ENCODE results near the gene FOXC1.

Gene FOXC1

DNA sequence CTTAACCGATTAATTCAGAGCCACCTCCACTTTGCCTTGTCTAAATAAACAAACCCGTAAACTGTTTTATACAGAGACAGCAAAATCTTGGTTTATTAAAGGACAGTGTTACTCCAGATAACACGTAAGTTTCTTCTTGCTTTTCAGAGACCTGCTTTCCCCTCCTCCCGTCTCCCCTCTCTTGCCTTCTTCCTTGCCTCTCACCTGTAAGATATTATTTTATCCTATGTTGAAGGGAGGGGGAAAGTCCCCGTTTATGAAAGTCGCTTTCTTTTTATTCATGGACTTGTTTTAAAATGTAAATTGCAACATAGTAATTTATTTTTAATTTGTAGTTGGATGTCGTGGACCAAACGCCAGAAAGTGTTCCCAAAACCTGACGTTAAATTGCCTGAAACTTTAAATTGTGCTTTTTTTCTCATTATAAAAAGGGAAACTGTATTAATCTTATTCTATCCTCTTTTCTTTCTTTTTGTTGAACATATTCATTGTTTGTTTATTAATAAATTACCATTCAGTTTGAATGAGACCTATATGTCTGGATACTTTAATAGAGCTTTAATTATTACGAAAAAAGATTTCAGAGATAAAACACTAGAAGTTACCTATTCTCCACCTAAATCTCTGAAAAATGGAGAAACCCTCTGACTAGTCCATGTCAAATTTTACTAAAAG is 2.7 kb downstream of the FOXC1 start:
- no peak for DNase-seq (ENCODE audit: low spot score)
- H3K27ac ChIP-seq, result peak overlapping the region; percentile 85 to 100

DNA sequence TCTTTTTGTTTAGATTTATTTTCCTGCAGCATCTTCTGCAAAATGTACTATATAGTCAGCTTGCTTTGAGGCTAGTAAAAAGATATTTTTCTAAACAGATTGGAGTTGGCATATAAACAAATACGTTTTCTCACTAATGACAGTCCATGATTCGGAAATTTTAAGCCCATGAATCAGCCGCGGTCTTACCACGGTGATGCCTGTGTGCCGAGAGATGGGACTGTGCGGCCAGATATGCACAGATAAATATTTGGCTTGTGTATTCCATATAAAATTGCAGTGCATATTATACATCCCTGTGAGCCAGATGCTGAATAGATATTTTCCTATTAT is 3.2 kb downstream of the FOXC1 start:
- peak overlapping the region; percentile 97 for H3K4me3 ChIP-seq
- TF ChIP-seq, protein P1, sequence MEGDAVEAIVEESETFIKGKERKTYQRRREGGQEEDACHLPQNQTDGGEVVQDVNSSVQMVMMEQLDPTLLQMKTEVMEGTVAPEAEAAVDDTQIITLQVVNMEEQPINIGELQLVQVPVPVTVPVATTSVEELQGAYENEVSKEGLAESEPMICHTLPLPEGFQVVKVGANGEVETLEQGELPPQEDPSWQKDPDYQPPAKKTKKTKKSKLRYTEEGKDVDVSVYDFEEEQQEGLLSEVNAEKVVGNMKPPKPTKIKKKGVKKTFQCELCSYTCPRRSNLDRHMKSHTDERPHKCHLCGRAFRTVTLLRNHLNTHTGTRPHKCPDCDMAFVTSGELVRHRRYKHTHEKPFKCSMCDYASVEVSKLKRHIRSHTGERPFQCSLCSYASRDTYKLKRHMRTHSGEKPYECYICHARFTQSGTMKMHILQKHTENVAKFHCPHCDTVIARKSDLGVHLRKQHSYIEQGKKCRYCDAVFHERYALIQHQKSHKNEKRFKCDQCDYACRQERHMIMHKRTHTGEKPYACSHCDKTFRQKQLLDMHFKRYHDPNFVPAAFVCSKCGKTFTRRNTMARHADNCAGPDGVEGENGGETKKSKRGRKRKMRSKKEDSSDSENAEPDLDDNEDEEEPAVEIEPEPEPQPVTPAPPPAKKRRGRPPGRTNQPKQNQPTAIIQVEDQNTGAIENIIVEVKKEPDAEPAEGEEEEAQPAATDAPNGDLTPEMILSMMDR (IDR thresholded peaks at IDR 0.05), result no peak
- peak overlapping the region; percentile 85 to 86 for H3K27ac ChIP-seq
- no peak for DNase-seq (ENCODE audit: low spot score)

More for the DNA sequence above, 2.7 kb downstream of the FOXC1 start:
- TF ChIP-seq, protein P1 (IDR thresholded peaks at IDR 0.05), result no peak
- H3K4me3 ChIP-seq, result peak overlapping the region; percentile 97

DNA sequence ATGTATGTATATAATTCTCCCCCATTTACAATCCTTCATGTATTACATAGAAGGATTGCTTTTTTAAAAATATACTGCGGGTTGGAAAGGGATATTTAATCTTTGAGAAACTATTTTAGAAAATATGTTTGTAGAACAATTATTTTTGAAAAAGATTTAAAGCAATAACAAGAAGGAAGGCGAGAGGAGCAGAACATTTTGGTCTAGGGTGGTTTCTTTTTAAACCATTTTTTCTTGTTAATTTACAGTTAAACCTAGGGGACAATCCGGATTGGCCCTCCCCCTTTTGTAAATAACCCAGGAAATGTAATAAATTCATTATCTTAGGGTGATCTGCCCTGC is 3.6 kb downstream of the FOXC1 start:
- TF ChIP-seq, protein P1 (IDR thresholded peaks at IDR 0.05), result no peak
- H3K27ac ChIP-seq, result peak overlapping the region; percentile 85 to 86
- DNase-seq (ENCODE audit: low spot score), result no peak
- peak overlapping the region; percentile 97 for H3K4me3 ChIP-seq

DNA sequence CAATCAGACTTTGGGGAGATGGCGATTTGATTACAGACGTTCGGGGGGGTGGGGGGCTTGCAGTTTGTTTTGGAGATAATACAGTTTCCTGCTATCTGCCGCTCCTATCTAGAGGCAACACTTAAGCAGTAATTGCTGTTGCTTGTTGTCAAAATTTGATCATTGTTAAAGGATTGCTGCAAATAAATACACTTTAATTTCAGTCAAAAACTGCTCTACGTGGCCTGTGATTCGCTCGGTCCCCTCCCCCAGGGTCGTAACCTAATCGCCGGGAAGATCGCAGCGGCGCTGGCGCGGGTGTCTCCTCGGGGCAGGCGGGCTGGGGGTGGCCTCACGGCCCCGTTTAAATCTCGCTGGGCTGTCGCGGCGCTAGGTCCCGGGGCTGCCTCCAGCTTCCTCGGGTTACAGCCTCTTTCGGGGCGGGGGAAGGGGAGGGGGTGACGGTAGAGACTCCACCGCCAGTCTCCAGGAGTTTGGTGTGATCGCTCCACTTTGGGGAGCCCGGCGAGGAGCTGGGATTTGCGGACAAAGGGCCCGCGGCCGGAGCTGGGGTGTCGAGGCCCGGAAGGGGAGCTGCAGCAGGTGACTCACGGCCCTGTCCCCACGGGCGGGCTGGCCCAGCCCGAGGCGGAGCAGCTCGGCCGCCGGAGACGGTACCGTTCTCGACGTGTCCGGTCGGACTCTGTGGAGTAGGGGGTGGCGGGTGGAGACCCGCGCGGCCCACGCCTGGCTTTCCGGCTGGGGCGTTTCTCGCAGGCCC is 4.2 kb downstream of the FOXC1 start:
- peak overlapping the region; percentile 97 for H3K4me3 ChIP-seq
- peak overlapping the region; percentile 85 to 86 for H3K27ac ChIP-seq
- DNase-seq (ENCODE audit: low spot score), result no peak
- TF ChIP-seq, protein P1 (IDR thresholded peaks at IDR 0.05), result no peak

DNA sequence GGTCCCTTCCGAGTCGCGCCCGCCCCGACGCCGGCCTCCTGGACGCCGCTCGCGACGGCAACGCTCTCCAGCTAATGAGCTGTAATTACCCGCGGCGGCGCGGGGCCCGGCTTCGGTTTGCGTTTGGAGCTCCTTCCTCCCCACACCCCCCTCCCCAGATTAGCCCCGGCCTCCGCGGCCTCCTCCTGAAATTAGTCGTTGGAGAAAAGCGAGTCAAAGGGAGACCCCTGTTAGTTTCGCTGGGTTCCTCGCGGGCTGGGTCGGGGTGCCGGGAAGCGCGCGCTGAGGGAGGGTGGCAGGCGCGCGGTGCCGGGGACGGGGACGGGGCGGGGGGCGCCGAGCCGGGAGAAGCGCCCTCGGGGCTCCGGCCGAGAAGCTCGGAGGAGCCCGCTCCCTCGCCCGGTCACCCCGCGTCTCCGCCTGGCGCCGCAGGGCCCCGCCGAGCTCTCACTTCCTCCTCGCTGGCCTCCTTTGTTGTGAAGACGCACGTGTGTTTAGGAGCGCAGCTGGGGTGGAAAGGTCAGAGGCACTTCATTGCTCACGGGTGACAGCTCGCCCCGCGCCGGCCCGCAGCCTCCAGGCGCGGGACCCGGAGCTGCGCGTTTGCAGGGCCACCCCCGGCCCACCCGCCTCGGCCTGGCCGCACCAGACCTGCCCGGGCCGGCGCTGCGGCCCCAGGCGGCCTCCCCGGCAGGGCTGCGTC is 4.9 kb downstream of the FOXC1 start:
- peak overlapping the region; percentile 85 to 86 for H3K27ac ChIP-seq
- DNase-seq (ENCODE audit: low spot score), result no peak
- H3K4me3 ChIP-seq, result peak overlapping the region; percentile 97
- TF ChIP-seq, protein P1 (IDR thresholded peaks at IDR 0.05), result no peak

GRCh38 chr6:1615151-1615852 is 5.6 kb downstream of the FOXC1 start:
- no peak for DNase-seq (ENCODE audit: low spot score)
- TF ChIP-seq, protein P1 (IDR thresholded peaks at IDR 0.05), result no peak
- Histone ChIP-seq H3K27ac (peak overlapping the region; percentile 85 to 86), H3K4me3 (peak overlapping the region; percentile 97)
